GM12892 (cell line): Measurements from ENCODE around the gene NSL1.

Experiments
- POLR2A ChIP-seq: IDR thresholded peaks from 2 replicates; pipeline ENCODE4 v1.6.1; 2011; ENCODE audit warnings: low read depth, low read length, control low read depth
- POLR2AphosphoS5 ChIP-seq: IDR thresholded peaks from 2 replicates; pipeline ENCODE4 v1.6.1; 2011; ENCODE audit warnings: low read depth, low read length, control low read depth
- TAF1 ChIP-seq: IDR thresholded peaks from 2 replicates; pipeline ENCODE4 v1.6.1; 2011; ENCODE audit warnings: low read depth, mild to moderate bottlenecking, control low read depth, low read length, borderline replicate concordance

DNA sequence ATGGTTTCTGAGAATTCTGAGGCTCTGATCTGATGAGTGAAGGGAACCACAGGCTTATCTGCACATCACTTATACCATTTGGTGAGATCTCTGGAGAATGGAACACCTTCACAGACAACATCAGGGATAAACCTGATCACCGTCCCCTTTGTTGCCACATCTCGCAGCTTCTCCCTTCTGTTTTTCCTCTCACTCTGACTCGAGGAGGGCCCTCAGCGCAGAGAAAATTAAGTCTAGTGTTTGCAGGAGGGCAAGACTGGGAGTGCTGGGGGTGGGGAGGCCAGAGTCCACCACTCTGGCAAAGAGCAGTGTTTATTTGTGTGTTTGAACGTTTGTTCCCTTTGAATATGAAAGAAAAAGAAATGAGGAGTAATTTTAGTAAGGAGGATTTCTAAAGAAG, 63.0 kb downstream of the NSL1 start:
- TF ChIP-seq POLR2A (no peak), POLR2AphosphoS5 (no peak), TAF1 (no peak)
